DMS53 treated with DMSO at 0.1 percent for 48 hours (cell line): Measurements from ENCODE around the gene NENF.
"Not testable (repeated sequence)": the region's sequence is repeated elsewhere in the genome, so short reads cannot be mapped to it uniquely, and the experiment has no call there.

ENCODE experiments used
- DNase-seq: peaks from one replicate; lab custom pipeline; 2025; ENCODE audit not compliant: unreplicated experiment; lab: John Stamatoyannopoulos, UW

The NENF gene

GRCh38 chr1:212457740-212458338, 25.1 kb downstream of the NENF start:
- peak; percentile 79 for DNase-seq

- DNase-seq: no peak
These were observed 26.1 kb downstream of the NENF start for GRCh38 chr1:212458817-212459216.

GRCh38 chr1:212459656-212460055, 26.9 kb downstream of the NENF start:
- no peak for DNase-seq

GRCh38 chr1:212460376-212460775, 27.7 kb downstream of the NENF start:
- no peak for DNase-seq

- no peak for DNase-seq
These were observed 29.4 kb downstream of the NENF start for GRCh38 chr1:212461916-212462660.

GRCh38 chr1:212463565-212464285, 31.0 kb downstream of the NENF start:
- no peak for DNase-seq

GRCh38 chr1:212465311-212465710, 32.6 kb downstream of the NENF start:
- no peak for DNase-seq

GRCh38 chr1:212466437-212466836, 33.7 kb downstream of the NENF start:
- no peak for DNase-seq

- no peak for DNase-seq
These were observed 34.4 kb downstream of the NENF start for GRCh38 chr1:212466898-212467650.

- DNase-seq: no peak
These were observed 35.2 kb downstream of the NENF start for GRCh38 chr1:212467843-212468482.

- DNase-seq: no peak
These were observed 37.3 kb downstream of the NENF start for GRCh38 chr1:212470059-212470458.

GRCh38 chr1:212471286-212471685, 38.6 kb downstream of the NENF start:
- no peak for DNase-seq

GRCh38 chr1:212471891-212472675, 39.4 kb downstream of the NENF start:
- DNase-seq: no peak

GRCh38 chr1:212473729-212474128, 41.0 kb downstream of the NENF start:
- peak; percentile 96 for DNase-seq

- DNase-seq: no peak
These were observed 42.4 kb downstream of the NENF start for GRCh38 chr1:212475151-212475550.

- DNase-seq: not testable (repeated sequence)
These were observed 43.1 kb downstream of the NENF start for GRCh38 chr1:212475831-212476230.

GRCh38 chr1:212477014-212477679, 44.4 kb downstream of the NENF start:
- DNase-seq: peak; percentile 97

GRCh38 chr1:212477680-212478466, 45.2 kb downstream of the NENF start:
- no peak for DNase-seq
